Measurements from ENCODE around the gene KCNJ12.

GRCh38 chr17:21425736-21426135, 49.6 kb downstream of the KCNJ12 start:
- TF ChIP-seq, protein P1, sequence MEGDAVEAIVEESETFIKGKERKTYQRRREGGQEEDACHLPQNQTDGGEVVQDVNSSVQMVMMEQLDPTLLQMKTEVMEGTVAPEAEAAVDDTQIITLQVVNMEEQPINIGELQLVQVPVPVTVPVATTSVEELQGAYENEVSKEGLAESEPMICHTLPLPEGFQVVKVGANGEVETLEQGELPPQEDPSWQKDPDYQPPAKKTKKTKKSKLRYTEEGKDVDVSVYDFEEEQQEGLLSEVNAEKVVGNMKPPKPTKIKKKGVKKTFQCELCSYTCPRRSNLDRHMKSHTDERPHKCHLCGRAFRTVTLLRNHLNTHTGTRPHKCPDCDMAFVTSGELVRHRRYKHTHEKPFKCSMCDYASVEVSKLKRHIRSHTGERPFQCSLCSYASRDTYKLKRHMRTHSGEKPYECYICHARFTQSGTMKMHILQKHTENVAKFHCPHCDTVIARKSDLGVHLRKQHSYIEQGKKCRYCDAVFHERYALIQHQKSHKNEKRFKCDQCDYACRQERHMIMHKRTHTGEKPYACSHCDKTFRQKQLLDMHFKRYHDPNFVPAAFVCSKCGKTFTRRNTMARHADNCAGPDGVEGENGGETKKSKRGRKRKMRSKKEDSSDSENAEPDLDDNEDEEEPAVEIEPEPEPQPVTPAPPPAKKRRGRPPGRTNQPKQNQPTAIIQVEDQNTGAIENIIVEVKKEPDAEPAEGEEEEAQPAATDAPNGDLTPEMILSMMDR (conservative IDR thresholded peaks at IDR 0.05; ENCODE audit: low read depth in 2 of 2) = no peak
- no peak for TF ChIP-seq EZH2 (IDR thresholded peaks at IDR 0.05; ENCODE audit: low read depth, unreplicated experiment)
- TF ChIP-seq CREB1 (CRISPR knock-in tag; IDR thresholded peaks at IDR 0.05; ENCODE audit: low read depth) = no peak
- no peak for TF ChIP-seq ETS1 (IDR thresholded peaks at IDR 0.05)
- no peak for TF ChIP-seq EZH2phosphoT487 (IDR thresholded peaks at IDR 0.05; ENCODE audit: unreplicated experiment)
- no peak for TF ChIP-seq POLR2AphosphoS5 (IDR thresholded peaks at IDR 0.05; ENCODE audit: low read depth)
- TF ChIP-seq, protein P2, sequence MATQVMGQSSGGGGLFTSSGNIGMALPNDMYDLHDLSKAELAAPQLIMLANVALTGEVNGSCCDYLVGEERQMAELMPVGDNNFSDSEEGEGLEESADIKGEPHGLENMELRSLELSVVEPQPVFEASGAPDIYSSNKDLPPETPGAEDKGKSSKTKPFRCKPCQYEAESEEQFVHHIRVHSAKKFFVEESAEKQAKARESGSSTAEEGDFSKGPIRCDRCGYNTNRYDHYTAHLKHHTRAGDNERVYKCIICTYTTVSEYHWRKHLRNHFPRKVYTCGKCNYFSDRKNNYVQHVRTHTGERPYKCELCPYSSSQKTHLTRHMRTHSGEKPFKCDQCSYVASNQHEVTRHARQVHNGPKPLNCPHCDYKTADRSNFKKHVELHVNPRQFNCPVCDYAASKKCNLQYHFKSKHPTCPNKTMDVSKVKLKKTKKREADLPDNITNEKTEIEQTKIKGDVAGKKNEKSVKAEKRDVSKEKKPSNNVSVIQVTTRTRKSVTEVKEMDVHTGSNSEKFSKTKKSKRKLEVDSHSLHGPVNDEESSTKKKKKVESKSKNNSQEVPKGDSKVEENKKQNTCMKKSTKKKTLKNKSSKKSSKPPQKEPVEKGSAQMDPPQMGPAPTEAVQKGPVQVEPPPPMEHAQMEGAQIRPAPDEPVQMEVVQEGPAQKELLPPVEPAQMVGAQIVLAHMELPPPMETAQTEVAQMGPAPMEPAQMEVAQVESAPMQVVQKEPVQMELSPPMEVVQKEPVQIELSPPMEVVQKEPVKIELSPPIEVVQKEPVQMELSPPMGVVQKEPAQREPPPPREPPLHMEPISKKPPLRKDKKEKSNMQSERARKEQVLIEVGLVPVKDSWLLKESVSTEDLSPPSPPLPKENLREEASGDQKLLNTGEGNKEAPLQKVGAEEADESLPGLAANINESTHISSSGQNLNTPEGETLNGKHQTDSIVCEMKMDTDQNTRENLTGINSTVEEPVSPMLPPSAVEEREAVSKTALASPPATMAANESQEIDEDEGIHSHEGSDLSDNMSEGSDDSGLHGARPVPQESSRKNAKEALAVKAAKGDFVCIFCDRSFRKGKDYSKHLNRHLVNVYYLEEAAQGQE (IDR thresholded peaks at IDR 0.05; ENCODE audit: unreplicated experiment) = no peak
- no peak for TF ChIP-seq ZNF331 (CRISPR knock-in tag; IDR thresholded peaks at IDR 0.05; ENCODE audit: low read depth)
- TF ChIP-seq JUNB (IDR thresholded peaks at IDR 0.05; ENCODE audit: unreplicated experiment) = no peak
- TF ChIP-seq STAT1 (IDR thresholded peaks at IDR 0.05; ENCODE audit: unreplicated experiment) = no peak
- no peak for TF ChIP-seq ZNF114 (CRISPR knock-in tag; IDR thresholded peaks at IDR 0.05)
- no peak for TF ChIP-seq NANOG (IDR thresholded peaks at IDR 0.05; ENCODE audit: borderline replicate concordance)
- TF ChIP-seq ZNF462 (CRISPR knock-in tag; IDR thresholded peaks at IDR 0.05) = no peak

All from GM23338 (cell line).